ENCODE measurements around the gene DDX6.
"Not testable (repeated sequence)": the region's sequence is repeated elsewhere in the genome, so short reads cannot be mapped to it uniquely, and the experiment has no call there.

DDX6 gene

DNA sequence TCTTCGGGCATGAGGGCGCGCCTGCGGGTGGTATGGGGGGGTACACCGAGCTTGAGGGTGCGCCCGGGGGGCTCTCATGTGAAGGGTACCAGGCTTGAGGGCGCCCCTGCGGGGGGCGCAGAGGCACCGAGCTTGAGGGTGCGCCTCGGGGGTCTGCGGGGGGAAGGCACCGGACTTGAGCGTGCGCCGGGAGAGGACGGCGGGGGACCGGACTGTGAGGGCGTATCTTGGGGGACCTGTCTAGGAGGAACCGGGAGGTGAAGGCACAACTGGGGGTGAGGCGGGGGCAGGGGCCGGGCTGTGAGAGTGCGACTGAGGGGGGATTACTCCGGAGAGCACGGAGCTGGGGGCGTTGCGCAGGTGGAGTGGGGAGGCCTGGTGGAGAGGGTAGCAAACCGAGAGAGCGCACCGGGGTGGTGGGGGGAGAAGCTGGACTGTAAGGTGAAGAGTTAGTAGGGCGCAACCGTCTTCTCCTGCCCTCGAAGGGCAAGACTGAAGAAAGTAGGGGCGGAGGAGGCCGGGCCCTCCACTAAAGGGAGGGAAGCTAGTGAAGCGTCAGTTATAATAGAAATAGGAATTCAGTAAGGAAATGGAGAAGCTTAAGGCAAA, 1.1 kb upstream of the DDX6 start:
- Histone ChIP-seq H3K4me3 (peak overlapping the region; percentile 97), H3K4me2 (peak overlapping the region; percentile 85), H3K9ac (peak overlapping the region; percentile 100), H4K20me1 (peaks cover 32% of the 10 kb centered on the region), H3K27ac (peak overlapping the region; percentile 100), H3K9me3 (no peaks in the 10 kb centered on the region), H3K4me1 (peaks cover 37% of the 10 kb centered on the region), H3K27me3 (no peaks in the 10 kb centered on the region), H3K36me3 (peaks cover 4% of the 10 kb centered on the region; the same call in 1 of the 2 replicates)
- TF ChIP-seq Cebpa-rat (IDR thresholded peaks at IDR 0.05) = no peak

DNA sequence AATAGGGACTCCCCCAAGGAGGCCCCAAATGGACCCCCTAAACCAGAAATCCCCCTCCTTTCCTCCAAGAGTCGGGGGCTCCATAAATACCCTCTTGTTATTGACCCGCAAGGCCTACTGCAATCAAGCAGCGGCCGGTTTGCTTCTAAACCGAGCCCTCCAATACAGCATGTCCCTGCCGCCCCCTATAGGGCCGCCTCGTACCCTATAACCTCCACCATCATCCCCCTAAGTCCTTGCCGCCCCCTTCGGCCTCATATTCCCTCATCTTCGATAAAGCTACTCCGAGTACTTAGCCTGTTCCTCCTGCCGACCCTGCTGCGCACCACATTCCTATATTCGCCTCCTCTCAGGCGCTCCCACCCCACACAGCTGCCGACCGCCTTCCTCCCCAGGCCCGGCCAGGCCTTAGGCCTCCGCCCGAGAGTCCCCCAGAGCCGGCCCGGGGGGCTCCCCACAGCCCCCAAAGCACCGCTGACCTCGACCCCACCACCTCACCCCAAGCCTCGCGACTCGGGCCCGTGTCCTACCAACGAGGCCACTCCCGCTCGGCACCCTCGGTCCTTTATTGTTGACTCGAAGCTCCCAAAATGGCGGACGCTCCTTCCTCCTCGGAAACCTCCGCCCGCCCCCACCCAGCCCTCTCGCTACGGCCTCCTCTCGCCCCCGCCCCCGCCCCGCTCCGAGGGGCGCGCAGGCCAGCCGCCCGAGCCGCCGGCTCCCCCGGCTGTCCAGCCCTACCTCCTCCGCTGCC, 430 bp downstream of the DDX6 start:
- H4K20me1 ChIP-seq = peaks cover 48% of the 10 kb centered on the region
- H3K4me2 ChIP-seq = peak overlapping the region; percentile 88
- H3K36me3 ChIP-seq = peaks cover 16% of the 10 kb centered on the region
- no peaks in the 10 kb centered on the region for H3K9me3 ChIP-seq
- no peaks in the 10 kb centered on the region for H3K27me3 ChIP-seq
- H3K4me3 ChIP-seq = peak overlapping the region; percentile 97
- peaks cover 51% of the 10 kb centered on the region for H3K4me1 ChIP-seq
- peak overlapping the region; percentile 100 for H3K27ac ChIP-seq
- TF ChIP-seq Cebpa-rat (IDR thresholded peaks at IDR 0.05) = no peak
- peak overlapping the region; percentile 100 for H3K9ac ChIP-seq

DNA sequence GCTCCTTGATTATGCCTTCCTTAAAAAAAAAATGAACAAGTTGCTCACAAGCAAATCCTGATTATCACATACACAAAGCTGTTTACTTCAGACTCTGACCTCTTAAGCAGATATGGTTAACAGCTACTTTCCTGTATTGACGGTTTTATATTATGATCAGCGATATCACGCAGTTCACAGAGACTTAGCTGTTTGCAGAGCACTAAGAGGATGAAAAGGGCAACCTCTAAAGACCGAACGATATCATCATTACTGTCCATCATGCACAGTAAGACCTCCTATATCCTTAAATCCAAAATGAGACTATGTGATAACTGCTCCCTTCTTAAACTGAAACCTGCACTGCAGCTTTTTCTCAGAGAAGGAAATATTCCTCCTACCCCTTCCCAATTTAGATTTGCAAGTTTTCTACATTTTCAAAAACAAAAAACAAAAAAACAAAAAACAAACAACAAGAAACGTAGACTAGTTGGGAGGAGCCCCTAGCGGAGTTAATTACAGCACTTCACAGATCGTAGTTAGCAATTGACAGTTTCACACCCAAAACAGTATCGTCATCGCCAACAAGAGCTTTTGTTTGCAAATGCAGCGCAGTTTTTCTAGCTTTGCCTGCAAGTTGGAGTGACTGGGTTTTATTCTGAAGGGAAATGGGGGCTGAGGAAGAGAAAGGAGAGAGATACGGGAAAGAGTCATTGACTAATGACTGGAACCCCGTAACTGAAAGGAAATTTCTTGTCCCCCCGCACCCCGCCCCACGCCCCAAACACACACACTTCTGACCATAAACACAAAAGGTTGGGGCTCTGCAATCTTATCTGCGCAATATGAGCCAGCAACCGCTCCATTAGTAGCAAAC, 1.2 kb downstream of the DDX6 start:
- Histone ChIP-seq H3K4me3 (peak overlapping the region; percentile 97), H3K4me2 (peak overlapping the region; percentile 88), H3K4me1 (peaks cover 51% of the 10 kb centered on the region), H3K9me3 (no peaks in the 10 kb centered on the region), H3K9ac (peak overlapping the region; percentile 100), H3K27ac (peak overlapping the region; percentile 100), H4K20me1 (peaks cover 56% of the 10 kb centered on the region), H3K27me3 (no peaks in the 10 kb centered on the region), H3K36me3 (peaks cover 24% of the 10 kb centered on the region)
- no peak for TF ChIP-seq Cebpa-rat (IDR thresholded peaks at IDR 0.05)

DNA sequence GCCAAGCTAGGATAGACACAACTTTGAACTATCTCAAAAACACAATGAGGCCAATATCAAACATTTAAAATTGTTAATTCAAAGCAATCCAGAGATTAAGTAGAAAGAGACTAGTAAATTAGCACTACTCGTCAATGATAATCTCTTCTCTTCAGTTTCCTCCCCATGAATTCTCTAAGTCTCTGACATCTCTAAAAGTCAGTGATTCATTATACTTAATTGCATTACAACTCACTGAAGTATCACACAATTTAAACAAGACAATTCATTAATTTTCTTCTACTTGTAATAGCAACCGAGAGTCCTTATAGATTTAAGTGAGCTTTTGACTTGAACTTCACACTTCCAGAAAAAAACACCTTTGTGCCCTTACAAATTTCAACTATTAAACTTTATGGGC, 4.3 kb downstream of the DDX6 start:
- Histone ChIP-seq H3K27me3 (no peaks in the 10 kb centered on the region), H4K20me1 (peaks cover 86% of the 10 kb centered on the region), H3K27ac (no peak overlapping the region), H3K9me3 (no peaks in the 10 kb centered on the region), H3K4me1 (peaks cover 39% of the 10 kb centered on the region), H3K4me2 (peak overlapping the region; percentile 48), H3K36me3 (peaks cover 55% of the 10 kb centered on the region), H3K4me3 (no peak overlapping the region), H3K9ac (no peak overlapping the region)
- no peak for TF ChIP-seq Cebpa-rat (IDR thresholded peaks at IDR 0.05)

DNA sequence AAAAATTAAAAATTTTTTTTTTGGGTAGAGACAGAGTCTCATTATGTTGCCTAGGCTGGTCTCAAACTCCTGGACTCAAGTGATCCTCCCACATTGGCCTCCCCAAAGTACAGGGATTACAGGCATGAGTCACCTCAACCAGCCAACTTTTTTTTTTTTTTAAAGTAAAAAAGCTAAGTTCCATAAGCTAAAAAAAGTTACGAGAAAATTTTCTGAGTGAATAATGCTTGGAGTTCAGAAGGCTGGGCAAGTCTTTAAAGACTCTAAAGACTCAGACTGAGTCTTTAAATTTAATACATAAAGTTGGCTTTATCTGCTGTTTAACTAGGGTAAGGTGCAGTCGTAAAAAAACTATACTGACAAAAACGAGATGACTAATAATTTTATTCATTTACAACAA, 5.6 kb downstream of the DDX6 start:
- Histone ChIP-seq H3K9ac (no peak overlapping the region), H3K9me3 (no peaks in the 10 kb centered on the region), H3K4me3 (no peak overlapping the region), H3K4me2 (no peak overlapping the region), H4K20me1 (peaks cover 99% of the 10 kb centered on the region), H3K27me3 (no peaks in the 10 kb centered on the region), H3K4me1 (peaks cover 39% of the 10 kb centered on the region), H3K27ac (no peak overlapping the region), H3K36me3 (peaks cover 68% of the 10 kb centered on the region)
- no peak for TF ChIP-seq Cebpa-rat (IDR thresholded peaks at IDR 0.05)

DNA sequence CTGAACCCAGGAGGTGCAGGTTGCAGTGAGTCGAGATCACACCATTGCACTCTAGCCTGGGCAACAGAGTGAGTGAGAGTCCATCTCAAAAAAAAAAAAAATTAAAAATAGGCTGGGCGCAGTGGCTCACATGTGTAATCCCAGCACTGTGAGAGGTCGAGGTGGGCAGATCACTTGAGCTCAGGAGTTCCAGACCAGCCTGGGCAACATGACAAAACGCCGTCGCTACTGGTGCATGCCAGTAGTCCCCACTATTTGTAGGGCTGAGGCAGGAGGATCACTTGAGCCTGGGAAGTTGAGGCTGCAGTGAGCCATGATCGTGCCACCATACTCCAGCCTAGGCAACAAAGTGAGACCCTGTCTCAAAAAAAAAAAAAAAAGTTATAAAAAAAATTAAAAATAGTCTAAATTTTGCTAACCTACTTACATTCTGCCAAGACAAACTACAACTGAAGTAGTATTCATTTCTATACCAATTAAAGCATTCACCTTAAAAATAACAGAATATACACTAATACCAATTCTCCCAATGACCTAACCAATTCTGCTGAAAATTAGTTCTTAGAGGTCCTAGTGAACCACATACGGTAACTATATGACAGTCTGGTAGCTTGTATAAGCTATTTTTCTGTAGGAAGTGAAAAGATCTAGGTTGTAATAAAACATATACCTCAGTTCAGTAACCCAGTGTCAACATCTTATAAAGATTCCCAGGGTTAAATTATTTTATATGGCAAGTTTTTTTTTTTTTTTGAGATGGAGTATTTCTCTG, 7.1 kb downstream of the DDX6 start:
- Histone ChIP-seq H3K36me3 (peaks cover 82% of the 10 kb centered on the region), H4K20me1 (peaks cover 100% of the 10 kb centered on the region), H3K4me3 (no peak overlapping the region), H3K27ac (no peak overlapping the region), H3K9ac (no peak overlapping the region), H3K4me2 (no peak overlapping the region), H3K9me3 (no peaks in the 10 kb centered on the region), H3K27me3 (no peaks in the 10 kb centered on the region), H3K4me1 (peaks cover 33% of the 10 kb centered on the region)
- no peak for TF ChIP-seq Cebpa-rat (IDR thresholded peaks at IDR 0.05)

DNA sequence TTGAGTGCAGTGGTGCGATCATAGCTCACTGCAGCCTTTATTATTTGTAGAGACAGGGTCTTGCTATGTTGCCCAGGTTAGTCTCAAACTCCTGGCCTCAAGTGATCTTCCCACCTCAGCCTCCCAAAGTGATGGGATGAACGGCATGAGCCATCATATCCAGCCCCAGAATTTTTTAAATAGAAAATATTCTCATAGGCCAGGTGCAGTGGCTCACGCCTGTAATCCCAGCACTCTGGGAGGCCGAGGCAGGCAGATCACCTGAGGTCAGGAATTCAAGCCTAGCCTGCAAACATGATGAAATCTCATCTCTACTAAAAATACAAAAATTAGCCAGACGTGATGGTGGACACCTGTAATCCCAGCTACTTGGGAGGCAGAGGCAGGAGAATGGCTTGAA, 7.6 kb downstream of the DDX6 start:
- H3K9ac ChIP-seq, H3K9me3 ChIP-seq, H3K4me3 ChIP-seq, H3K4me2 ChIP-seq, H3K27ac ChIP-seq, H3K27me3 ChIP-seq: not testable (repeated sequence)
- H3K4me1 ChIP-seq = peaks cover 27% of the 10 kb centered on the region
- H4K20me1 ChIP-seq = peaks cover 100% of the 10 kb centered on the region
- H3K36me3 ChIP-seq = peaks cover 88% of the 10 kb centered on the region

DNA sequence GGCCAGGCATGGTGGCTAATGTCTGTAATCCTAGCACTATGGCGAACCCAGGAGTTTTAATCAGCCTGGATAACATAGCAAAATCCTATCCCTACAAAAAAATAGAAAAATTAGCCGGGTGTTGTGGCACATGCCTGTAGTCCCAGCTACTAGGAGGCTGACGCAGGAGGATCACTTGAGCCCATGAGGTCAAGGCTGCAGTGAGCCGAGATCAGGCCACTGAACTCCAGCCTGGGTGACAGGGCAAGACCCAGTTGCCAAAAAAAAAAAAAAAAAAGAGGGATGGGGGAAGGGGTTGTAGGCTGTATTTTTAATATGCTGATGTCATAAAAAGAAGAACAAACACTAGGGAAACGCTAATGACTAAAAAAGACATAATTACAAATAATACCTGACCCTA, 12.1 kb downstream of the DDX6 start:
- peaks cover 100% of the 10 kb centered on the region for H4K20me1 ChIP-seq
- H3K27ac ChIP-seq = no peak overlapping the region
- H3K9me3 ChIP-seq = no peaks in the 10 kb centered on the region
- H3K36me3 ChIP-seq = peaks cover 100% of the 10 kb centered on the region
- H3K4me3 ChIP-seq = no peak overlapping the region
- H3K4me1 ChIP-seq = peaks cover 13% of the 10 kb centered on the region
- no peak for TF ChIP-seq Cebpa-rat (IDR thresholded peaks at IDR 0.05)
- H3K4me2 ChIP-seq = no peak overlapping the region
- no peak overlapping the region for H3K9ac ChIP-seq
- no peaks in the 10 kb centered on the region for H3K27me3 ChIP-seq

DNA sequence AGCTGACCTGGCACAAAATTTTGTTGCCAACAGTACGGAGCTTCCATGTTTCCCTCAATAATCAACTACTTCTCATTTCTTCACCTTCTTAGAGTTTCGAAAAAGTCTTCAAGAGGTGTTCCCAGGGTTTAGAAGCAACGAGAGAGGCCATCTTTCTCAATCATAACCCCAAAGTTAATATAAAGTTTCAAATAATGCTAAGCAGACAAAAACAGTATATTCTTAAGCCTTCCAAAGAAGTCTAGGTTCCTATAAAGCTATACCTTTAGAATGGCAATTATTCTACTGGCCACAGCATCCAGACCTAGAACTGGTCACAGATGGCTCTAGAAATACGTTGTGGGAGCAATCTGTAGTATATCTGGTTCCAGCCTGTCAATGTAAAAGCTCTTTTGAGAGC, 16.9 kb downstream of the DDX6 start:
- H3K4me2 ChIP-seq = peak overlapping the region; percentile 55; the same call in 1 of the 2 replicates
- no peaks in the 10 kb centered on the region for H3K27me3 ChIP-seq
- H4K20me1 ChIP-seq = peaks cover 100% of the 10 kb centered on the region
- H3K9ac ChIP-seq = no peak overlapping the region
- H3K4me1 ChIP-seq = peaks cover 45% of the 10 kb centered on the region
- H3K9me3 ChIP-seq = no peaks in the 10 kb centered on the region
- no peak for TF ChIP-seq Cebpa-rat (IDR thresholded peaks at IDR 0.05)
- no peak overlapping the region for H3K4me3 ChIP-seq
- H3K27ac ChIP-seq = no peak overlapping the region
- H3K36me3 ChIP-seq = peaks cover 98% of the 10 kb centered on the region

Data from BLaER1 (cell line).